ENCODE results near the gene QSOX1. TPM values are rescaled to one million over a fixed set of nuclear protein-coding genes. Genes with fewer than 3 reads are reported as not detected.

Gene QSOX1
- total and polyA plus RNA-seq, 4 donors, result 170 to 537 (median 256) TPM

- Histone ChIP-seq H3K27ac (ENCODE audit: low read depth in 1 of 2, low read length in 1 of 2) (no peak overlapping the region), H3K9me3 (ENCODE audit: control insufficient read depth in 4 of 4, insufficient read depth in 3 of 4, low read length in 3 of 4) (no peaks in the 10 kb centered on the region), H3K36me3 (ENCODE audit: control insufficient read depth in 4 of 4, insufficient read depth in 4 of 4, low read length in 4 of 4) (peaks cover 0 to 67% (median 35%) of the 10 kb centered on the region in 4 donors), H3K27me3 (ENCODE audit: control insufficient read depth in 3 of 3, insufficient read depth in 3 of 3, low read length in 2 of 3) (no peaks in the 10 kb centered on the region), H3K4me3 (no peak overlapping the region), H3K4me1 (ENCODE audit: control insufficient read depth in 5 of 5, insufficient read depth in 5 of 5, low read length in 5 of 5) (no peaks in the 10 kb centered on the region), H3K9ac (ENCODE audit: insufficient read depth in 1 of 2, low read length in 2 of 2) (no peak overlapping the region)
- no peak for TF ChIP-seq CTCF (IDR thresholded peaks at IDR 0.05; ENCODE audit: control extremely low read depth, extremely low read depth)
- no peak for DNase-seq
- 92 to 97% methylated on average over 9 of the region's 9 CpGs for WGBS, 2 donors
- ATAC-seq (ENCODE audit: insufficient read depth, low FRiP score), result no peak
Measured at GRCh38 chr1:180184041-180184440, 29.4 kb downstream of the QSOX1 start.

GRCh38 chr1:180185281-180185680, 30.6 kb downstream of the QSOX1 start:
- DNase-seq, result no peak
- no peaks in the 10 kb centered on the region for H3K9me3 ChIP-seq (ENCODE audit: control insufficient read depth in 4 of 4, insufficient read depth in 3 of 4, low read length in 3 of 4)
- ATAC-seq (ENCODE audit: insufficient read depth, low FRiP score), result no peak
- H3K9ac ChIP-seq (ENCODE audit: insufficient read depth in 1 of 2, low read length in 2 of 2), result no peak overlapping the region
- H3K4me3 ChIP-seq, result no peak overlapping the region
- 87 to 100% methylated on average over 5 of the region's 5 CpGs for WGBS, 2 donors
- H3K27ac ChIP-seq (ENCODE audit: low read depth in 1 of 2, low read length in 1 of 2), result no peak overlapping the region
- H3K4me1 ChIP-seq (ENCODE audit: control insufficient read depth in 5 of 5, insufficient read depth in 5 of 5, low read length in 5 of 5), result no peaks in the 10 kb centered on the region
- peaks cover 0 to 69% (median 36%) of the 10 kb centered on the region in 4 donors for H3K36me3 ChIP-seq (ENCODE audit: control insufficient read depth in 4 of 4, insufficient read depth in 4 of 4, low read length in 4 of 4)
- TF ChIP-seq CTCF (IDR thresholded peaks at IDR 0.05; ENCODE audit: control extremely low read depth, extremely low read depth), result no peak
- no peaks in the 10 kb centered on the region for H3K27me3 ChIP-seq (ENCODE audit: control insufficient read depth in 3 of 3, insufficient read depth in 3 of 3, low read length in 2 of 3)

- ATAC-seq (ENCODE audit: insufficient read depth, low FRiP score), result no peak
- H3K9ac ChIP-seq (ENCODE audit: insufficient read depth in 1 of 2, low read length in 2 of 2), result no peak overlapping the region
- no peaks in the 10 kb centered on the region for H3K27me3 ChIP-seq (ENCODE audit: control insufficient read depth in 3 of 3, insufficient read depth in 3 of 3, low read length in 2 of 3)
- no peaks in the 10 kb centered on the region for H3K9me3 ChIP-seq (ENCODE audit: control insufficient read depth in 4 of 4, insufficient read depth in 3 of 4, low read length in 3 of 4)
- no peak for TF ChIP-seq CTCF (IDR thresholded peaks at IDR 0.05; ENCODE audit: control extremely low read depth, extremely low read depth)
- WGBS, 2 donors, result 94 to 95% methylated on average over 9 of the region's 9 CpGs
- peaks cover 0 to 75% (median 41%) of the 10 kb centered on the region in 4 donors for H3K36me3 ChIP-seq (ENCODE audit: control insufficient read depth in 4 of 4, insufficient read depth in 4 of 4, low read length in 4 of 4)
- no peak overlapping the region for H3K4me3 ChIP-seq
- no peak for DNase-seq
- no peaks in the 10 kb centered on the region for H3K4me1 ChIP-seq (ENCODE audit: control insufficient read depth in 5 of 5, insufficient read depth in 5 of 5, low read length in 5 of 5)
- H3K27ac ChIP-seq (ENCODE audit: low read depth in 1 of 2, low read length in 1 of 2), result no peak overlapping the region
Measured at GRCh38 chr1:180185971-180186645, 31.4 kb downstream of the QSOX1 start.

- WGBS, 2 donors, result 67% methylated on average over 8 of the region's 8 CpGs
- no peak for TF ChIP-seq CTCF (IDR thresholded peaks at IDR 0.05; ENCODE audit: control extremely low read depth, extremely low read depth)
- Histone ChIP-seq H3K27me3 (ENCODE audit: control insufficient read depth in 3 of 3, insufficient read depth in 3 of 3, low read length in 2 of 3) (no peaks in the 10 kb centered on the region), H3K4me3 (no peak overlapping the region), H3K4me1 (ENCODE audit: control insufficient read depth in 5 of 5, insufficient read depth in 5 of 5, low read length in 5 of 5) (no peaks in the 10 kb centered on the region), H3K9ac (ENCODE audit: insufficient read depth in 1 of 2, low read length in 2 of 2) (no peak overlapping the region), H3K36me3 (ENCODE audit: control insufficient read depth in 4 of 4, insufficient read depth in 4 of 4, low read length in 4 of 4) (peaks cover 0 to 81% (median 39%) of the 10 kb centered on the region in 4 donors), H3K9me3 (ENCODE audit: control insufficient read depth in 4 of 4, insufficient read depth in 3 of 4, low read length in 3 of 4) (no peaks in the 10 kb centered on the region), H3K27ac (ENCODE audit: low read depth in 1 of 2, low read length in 1 of 2) (no peak overlapping the region)
- DNase-seq (no peak), ATAC-seq (ENCODE audit: insufficient read depth, low FRiP score) (no peak)
Measured at GRCh38 chr1:180186831-180187230, 32.2 kb downstream of the QSOX1 start.

Data from lung (tissue), 12 donors.